Spinal cord (tissue), 10 donors: Measurements from ENCODE around the gene WNT11. TPM values are rescaled to one million over a fixed set of nuclear protein-coding genes. Genes with fewer than 3 reads are reported as not detected.

Source experiments
- DNase-seq, 6 donors: peaks; one replicate each; pipeline versions ENCODE4 v3.0.0 to v3.0.0-alpha.2; 2013 to 2015; ENCODE audit warnings: low spot score in 6 of 6, low read depth in 4 of 6
- H3K27ac ChIP-seq: one replicate; pipeline ENCODE4 v1.5.1; 2013; ENCODE audit warnings: low read depth, low read length, control low read depth
- H3K27me3 ChIP-seq: one replicate; pipeline ENCODE4 v1.6.1; 2013; ENCODE audit warnings: low read length; ENCODE audit not compliant: control insufficient read depth, insufficient read depth
- H3K36me3 ChIP-seq: one replicate; pipeline ENCODE4 v1.6.1; 2013; ENCODE audit warnings: low read length; ENCODE audit not compliant: control insufficient read depth, insufficient read depth
- H3K4me1 ChIP-seq: one replicate; pipeline ENCODE4 v1.6.1; 2013; ENCODE audit warnings: low read length; ENCODE audit not compliant: control insufficient read depth, insufficient read depth
- H3K4me3 ChIP-seq: one replicate; pipeline ENCODE4 v1.5.1; 2013; ENCODE audit warnings: low read depth, low read length, control low read depth
- H3K9me3 ChIP-seq: one replicate; pipeline ENCODE4 v1.6.1; 2013; ENCODE audit warnings: low read length; ENCODE audit not compliant: control insufficient read depth, insufficient read depth
- WGBS: methylation state at CpG from one replicate; pipeline ENCODE4 v1.1.5; 2013; ENCODE audit warnings: missing lambda C conversion rate; ENCODE audit not compliant: insufficient coverage; 5-methylcytosine and 5-hydroxymethylcytosine counted together
- polyA plus RNA-seq, 2 donors: library from polyadenylated mRNA; unstranded; fragments of 120-200 nt; gene quantifications; one replicate each; pipeline ENCODE4 v1.2.1, GENCODE V29; 2013; ENCODE audit not compliant: insufficient read length in 2 of 2
- total RNA-seq, 2 donors: library from RNA; depleted of rRNA in 1 of 2; stranded (reverse); fragments of 120-200 nt in 1 of 2; fragments of >200 nt in 1 of 2; gene quantifications; one replicate each; pipeline versions ENCODE4 v1.2.3 to v1.2.4, GENCODE V29; 2013 to 2014
- donor health status: healthy.

The WNT11 gene
- total and polyA plus RNA-seq, 4 donors: 1.9 to 6.0 (median 2.4) TPM

DNA sequence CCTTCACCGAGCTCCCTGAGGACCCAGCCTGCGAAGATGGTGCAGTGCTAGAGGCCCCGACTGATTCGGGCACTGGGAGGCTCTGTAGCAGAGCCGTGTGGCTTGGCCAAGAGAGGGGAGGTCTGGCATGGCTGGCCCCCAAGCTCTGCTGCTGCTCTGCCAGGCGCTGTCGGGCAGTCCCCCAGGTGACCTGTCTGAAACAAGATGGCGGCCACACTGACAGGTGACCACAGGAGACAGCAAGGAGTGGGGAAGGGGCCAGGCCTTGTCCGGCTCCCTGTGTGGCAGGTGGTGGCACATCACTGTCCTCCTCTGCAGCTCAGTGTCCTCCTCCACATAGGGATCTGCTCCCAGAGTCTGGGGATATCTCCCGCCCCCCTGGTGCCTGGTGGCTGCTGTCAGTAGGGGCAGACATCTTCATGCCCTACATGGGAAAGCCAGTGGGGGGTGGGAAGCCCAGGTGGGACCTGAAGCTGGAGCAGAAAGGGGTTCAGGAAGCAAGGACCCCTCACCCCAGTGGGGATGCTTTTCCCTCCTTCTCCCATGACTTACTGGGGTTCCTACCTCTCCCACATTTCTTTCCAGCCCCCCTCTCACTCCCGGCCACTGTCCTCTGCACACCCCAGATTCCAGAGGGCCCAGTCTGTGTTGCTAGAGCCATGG is 40.1 kb upstream of the WNT11 start:
- no peak overlapping the region for H3K4me3 ChIP-seq
- no peak overlapping the region for H3K27ac ChIP-seq
- peaks cover 2% of the 10 kb centered on the region for H3K9me3 ChIP-seq
- peaks cover 2% of the 10 kb centered on the region for H3K27me3 ChIP-seq
- DNase-seq: no peak
- H3K4me1 ChIP-seq: peaks cover 18% of the 10 kb centered on the region
- H3K36me3 ChIP-seq: no peaks in the 10 kb centered on the region
- WGBS: 88% methylated on average over 8 of the region's 11 CpGs

DNA sequence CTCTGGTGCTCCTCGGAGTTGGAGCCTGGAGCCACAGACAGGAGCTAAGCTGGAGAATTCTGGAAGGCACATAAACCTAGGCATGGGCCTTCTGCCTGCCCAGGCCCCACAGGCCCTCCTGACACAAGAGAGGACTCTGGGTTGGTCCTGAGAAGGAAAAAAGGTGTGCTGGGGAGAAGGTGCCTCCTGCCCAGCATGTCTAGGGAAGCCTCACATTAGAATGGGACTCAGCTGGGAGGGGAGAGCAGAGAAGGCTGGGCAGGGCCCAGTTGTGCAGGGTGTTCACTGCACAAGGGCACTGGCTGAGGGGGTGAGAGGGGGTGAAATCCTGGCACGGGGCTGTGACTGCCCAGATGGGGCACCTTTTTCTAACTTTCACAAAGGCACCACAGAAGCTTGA is 39.4 kb upstream of the WNT11 start:
- Histone ChIP-seq H3K4me3 (no peak overlapping the region), H3K27ac (no peak overlapping the region), H3K9me3 (no peaks in the 10 kb centered on the region), H3K27me3 (peaks cover 2% of the 10 kb centered on the region), H3K36me3 (no peaks in the 10 kb centered on the region), H3K4me1 (peaks cover 18% of the 10 kb centered on the region)
- DNase-seq: no peak
- 93% methylated on average over 1 of the region's 2 CpGs for WGBS

DNA sequence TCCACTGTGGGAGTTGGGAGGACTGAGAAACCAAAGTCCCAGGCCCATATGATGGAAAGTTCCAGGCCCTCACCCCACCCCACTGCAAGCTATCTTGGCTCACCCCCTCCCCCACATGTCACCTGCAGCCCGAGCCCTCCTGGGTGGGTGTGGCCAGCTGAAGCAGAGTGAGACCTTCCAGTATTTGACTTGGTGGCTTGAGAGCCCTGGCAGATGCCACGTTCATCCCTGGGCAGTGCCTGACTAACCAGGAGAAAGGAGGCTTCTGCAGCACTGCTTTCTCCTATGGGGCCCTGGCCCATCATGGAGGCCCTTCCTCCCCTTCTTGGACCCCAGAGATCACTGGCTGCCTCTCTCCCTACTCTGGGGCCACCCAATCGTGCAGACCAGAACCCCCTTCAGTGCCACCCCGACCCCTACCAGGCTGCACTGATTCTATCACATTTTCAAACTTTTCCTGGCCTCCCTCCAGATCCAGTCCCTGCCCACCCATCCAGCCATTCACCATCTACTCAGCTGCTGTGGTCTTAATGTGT is 38.1 kb upstream of the WNT11 start:
- Histone ChIP-seq H3K4me1 (peaks cover 18% of the 10 kb centered on the region), H3K4me3 (no peak overlapping the region), H3K27ac (no peak overlapping the region), H3K9me3 (no peaks in the 10 kb centered on the region), H3K36me3 (no peaks in the 10 kb centered on the region), H3K27me3 (peaks cover 2% of the 10 kb centered on the region)
- WGBS: 79% methylated on average over 4 of the region's 4 CpGs
- DNase-seq: no peak

DNA sequence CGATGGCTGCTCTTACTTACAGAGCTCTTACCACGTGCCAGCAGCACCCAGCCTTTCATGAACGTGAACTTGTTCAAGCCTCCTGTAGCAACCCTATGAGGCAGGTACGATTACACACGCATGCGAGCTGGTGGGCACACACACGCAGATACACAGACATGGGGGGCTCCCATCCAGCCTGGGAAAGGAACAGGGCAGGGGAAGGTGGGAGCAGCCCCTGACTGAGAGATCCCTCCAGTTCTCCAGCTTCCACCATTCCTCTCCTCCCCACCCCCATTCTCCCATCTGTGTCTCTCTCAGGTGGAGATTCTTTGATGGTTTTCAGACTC is 37.6 kb upstream of the WNT11 start:
- DNase-seq: no peak
- Histone ChIP-seq H3K4me1 (peaks cover 18% of the 10 kb centered on the region), H3K27ac (no peak overlapping the region), H3K36me3 (no peaks in the 10 kb centered on the region), H3K27me3 (peaks cover 2% of the 10 kb centered on the region), H3K9me3 (no peaks in the 10 kb centered on the region), H3K4me3 (no peak overlapping the region)
- 64% methylated on average over 6 of the region's 7 CpGs for WGBS

DNA sequence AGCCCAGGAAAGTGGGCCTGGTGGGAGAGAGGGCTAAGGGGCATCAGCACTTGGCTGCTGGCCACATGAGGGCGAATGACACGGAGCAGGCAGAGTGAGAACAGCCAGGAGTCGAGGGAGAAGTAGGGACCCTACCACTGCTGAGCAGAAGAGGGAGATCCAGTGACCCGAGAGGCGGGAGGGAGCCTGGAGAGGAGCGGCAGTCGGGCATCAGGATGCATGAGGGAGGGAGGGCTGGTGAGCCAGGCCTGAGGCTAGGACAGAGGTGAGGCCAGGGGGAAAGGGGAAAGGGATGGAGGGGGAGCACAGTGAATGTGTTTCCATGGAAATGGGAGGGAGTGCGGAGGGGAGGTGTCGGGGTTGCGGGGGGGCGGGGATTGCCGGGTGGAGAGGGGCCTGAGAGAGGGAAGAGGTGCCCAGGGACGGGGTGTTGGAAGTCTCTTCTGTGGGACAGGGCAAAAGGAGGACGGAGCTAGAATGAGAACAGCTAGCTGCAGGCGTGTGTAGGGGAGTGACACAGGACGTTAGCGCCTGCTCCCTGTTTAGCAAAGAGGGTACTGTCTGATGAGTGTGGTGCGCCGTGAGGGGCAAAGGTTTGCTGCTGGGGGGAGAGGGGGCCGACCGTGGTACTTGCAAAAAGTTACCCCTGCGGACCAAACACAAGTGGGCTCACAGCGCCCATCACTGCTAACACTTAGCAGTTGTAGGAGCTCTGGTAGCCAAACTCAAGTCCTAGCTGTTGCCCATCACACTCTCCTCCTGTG is 37.1 kb upstream of the WNT11 start:
- Histone ChIP-seq H3K27me3 (peaks cover 2% of the 10 kb centered on the region), H3K4me3 (no peak overlapping the region), H3K27ac (no peak overlapping the region), H3K36me3 (no peaks in the 10 kb centered on the region), H3K4me1 (peaks cover 18% of the 10 kb centered on the region), H3K9me3 (no peaks in the 10 kb centered on the region)
- peak in 2 of 6 donors; percentile 15 to 32 for DNase-seq
- 28% methylated on average over 22 of the region's 23 CpGs for WGBS

DNA sequence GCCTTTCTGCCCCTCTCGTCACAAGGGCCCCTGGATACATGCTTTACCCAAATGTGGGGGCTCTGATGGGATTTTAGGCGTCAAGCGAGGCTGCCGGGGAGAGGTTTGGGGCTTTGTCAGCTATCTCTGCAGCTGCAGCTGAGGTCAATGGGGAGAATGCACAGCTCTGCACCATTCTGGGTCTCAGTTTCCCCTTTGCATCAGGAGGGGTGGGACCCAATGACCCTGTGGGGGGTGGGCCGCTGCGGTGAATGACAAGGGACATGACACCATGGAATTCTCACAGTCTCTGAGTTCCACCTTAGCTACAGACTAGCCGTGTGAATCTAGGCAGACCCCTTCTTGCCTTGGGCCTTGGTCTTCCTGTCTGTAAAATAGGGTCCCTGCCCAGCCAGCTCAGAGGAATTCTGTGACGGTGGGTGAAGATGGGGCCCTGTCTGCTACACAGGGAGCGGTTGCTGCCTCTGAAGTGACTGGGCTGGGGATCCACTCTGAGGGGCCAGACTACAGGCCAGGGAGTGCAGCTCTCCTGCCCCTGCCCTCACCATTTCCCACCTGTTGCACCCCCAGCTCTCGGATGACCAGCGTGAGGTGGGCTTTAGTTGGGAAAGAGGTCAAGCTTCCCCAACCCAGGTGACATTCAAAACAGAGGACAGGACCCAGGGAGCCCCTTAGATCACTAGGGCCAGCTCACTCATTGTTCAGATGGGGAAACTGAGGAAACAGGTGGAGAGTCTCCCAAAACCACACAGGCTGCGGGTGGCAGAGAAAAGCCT is 35.9 kb upstream of the WNT11 start:
- H3K4me1 ChIP-seq: peaks cover 18% of the 10 kb centered on the region
- no peak overlapping the region for H3K4me3 ChIP-seq
- no peaks in the 10 kb centered on the region for H3K36me3 ChIP-seq
- H3K27me3 ChIP-seq: peaks cover 2% of the 10 kb centered on the region
- WGBS: 96% methylated on average over 8 of the region's 12 CpGs
- no peaks in the 10 kb centered on the region for H3K9me3 ChIP-seq
- DNase-seq: no peak
- H3K27ac ChIP-seq: no peak overlapping the region

DNA sequence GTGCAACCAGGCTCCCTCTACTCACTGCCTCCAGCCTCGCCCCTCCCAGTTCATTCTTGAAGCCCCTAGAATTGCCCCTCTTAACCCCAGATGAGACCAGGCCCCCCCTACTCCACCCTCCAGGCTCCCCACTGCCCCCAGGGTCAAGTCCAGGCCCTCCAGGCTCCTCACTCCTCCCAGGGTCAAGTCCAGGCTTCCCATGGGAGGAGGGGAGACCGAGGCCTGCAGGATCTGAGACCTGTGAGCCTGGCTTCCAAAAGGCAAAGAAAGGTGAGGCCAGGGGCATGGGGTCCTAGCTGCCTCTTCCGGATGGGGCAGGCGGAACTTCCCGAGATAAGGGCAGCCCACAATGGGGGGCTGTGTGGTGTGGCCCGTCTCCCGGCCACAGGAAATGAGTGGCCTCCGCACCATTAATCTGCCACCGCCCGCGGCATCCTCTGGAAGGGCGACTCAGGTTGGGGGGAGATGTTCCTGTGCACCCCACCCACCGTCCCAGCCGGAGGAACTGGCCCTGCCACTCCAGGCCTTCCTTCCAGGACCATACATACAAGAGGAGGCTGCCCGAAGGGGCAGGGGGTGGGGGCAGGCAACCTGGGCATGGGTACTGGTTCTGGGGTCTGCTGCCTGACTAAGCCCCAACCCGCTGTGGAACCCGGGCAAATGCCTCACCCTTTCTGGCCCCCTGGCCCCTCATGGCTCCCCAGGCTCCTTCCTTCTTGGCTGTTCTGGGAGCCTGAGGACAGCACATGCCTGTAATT is 35.1 kb upstream of the WNT11 start:
- H3K4me1 ChIP-seq: peaks cover 21% of the 10 kb centered on the region
- no peaks in the 10 kb centered on the region for H3K9me3 ChIP-seq
- H3K36me3 ChIP-seq: no peaks in the 10 kb centered on the region
- H3K27me3 ChIP-seq: peaks cover 2% of the 10 kb centered on the region
- no peak for DNase-seq
- H3K4me3 ChIP-seq: no peak overlapping the region
- no peak overlapping the region for H3K27ac ChIP-seq
- WGBS: 85% methylated on average over 16 of the region's 17 CpGs

DNA sequence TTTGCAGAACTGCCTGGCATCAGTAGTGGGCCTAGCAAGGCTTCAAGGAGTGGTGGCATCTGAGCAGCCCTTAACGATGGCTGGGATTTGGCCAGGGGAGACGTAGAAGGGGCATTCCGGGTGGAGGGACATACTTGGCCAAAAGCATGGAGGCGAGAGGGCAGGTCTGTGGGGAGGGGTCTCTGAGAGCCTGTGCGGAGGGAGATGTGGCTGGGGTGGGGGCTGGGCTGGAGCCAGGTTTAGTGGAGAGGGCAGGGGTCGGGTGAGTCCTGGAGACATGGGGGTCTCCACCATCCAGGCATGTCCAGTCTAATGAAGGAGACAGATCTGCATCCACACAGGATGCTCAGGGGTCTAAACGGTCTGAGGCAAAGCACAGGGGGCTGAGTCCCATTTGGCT is 34.4 kb upstream of the WNT11 start:
- H3K4me1 ChIP-seq: peaks cover 27% of the 10 kb centered on the region
- no peaks in the 10 kb centered on the region for H3K9me3 ChIP-seq
- 78% methylated on average over 7 of the region's 7 CpGs for WGBS
- H3K27ac ChIP-seq: no peak overlapping the region
- no peak for DNase-seq
- peaks cover 2% of the 10 kb centered on the region for H3K27me3 ChIP-seq
- no peak overlapping the region for H3K4me3 ChIP-seq
- no peaks in the 10 kb centered on the region for H3K36me3 ChIP-seq

DNA sequence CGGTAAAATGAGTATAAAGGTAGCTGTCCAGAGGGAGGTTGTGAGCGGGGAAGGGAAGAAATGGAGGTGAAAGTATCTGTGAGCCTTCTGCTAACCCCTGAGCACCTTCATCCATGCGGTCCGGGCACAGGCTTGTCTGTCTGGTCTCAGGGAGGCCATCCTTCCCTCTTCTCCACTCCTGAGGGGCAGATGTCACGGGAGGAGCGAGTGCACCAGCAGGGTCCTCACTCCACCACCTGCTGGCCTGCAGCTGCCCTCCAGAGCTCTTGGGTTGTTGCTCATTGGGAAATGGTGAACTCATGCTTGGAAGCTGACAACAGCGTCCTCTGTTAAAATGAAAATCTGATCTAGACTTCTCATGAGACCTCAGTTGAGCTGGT is 33.8 kb upstream of the WNT11 start:
- Histone ChIP-seq H3K36me3 (no peaks in the 10 kb centered on the region), H3K9me3 (no peaks in the 10 kb centered on the region), H3K4me1 (peaks cover 27% of the 10 kb centered on the region), H3K27me3 (peaks cover 2% of the 10 kb centered on the region), H3K27ac (no peak overlapping the region), H3K4me3 (no peak overlapping the region)
- DNase-seq: no peak
- WGBS: 94% methylated on average over 3 of the region's 7 CpGs
